Cardiac muscle cell (in vitro differentiated cells and primary cell): Measurements from ENCODE around the gene MRFAP1L1. TPM values are rescaled to one million over a fixed set of nuclear protein-coding genes. Genes with fewer than 3 reads are reported as not detected.

Experiments used
- DNase-seq, 2 donors: peaks; one replicate each; pipeline versions ENCODE4 v3.0.0 to v3.0.0-alpha.2; 2010 to 2017; ENCODE audit warnings: low read depth in 1 of 2, low spot score in 1 of 2
- H3K27ac ChIP-seq: fragments of 200-600 bp; sonication (generic); 2 replicates; pipeline ENCODE4 v1.5.1; 2016
- H3K27me3 ChIP-seq: fragments of 200-600 bp; sonication (generic); 2 replicates; pipeline ENCODE4 v1.6.0; 2016; ENCODE audit warnings: control low read depth
- H3K36me3 ChIP-seq: fragments of 200-600 bp; sonication (generic); 2 replicates; pipeline ENCODE4 v1.5.1; 2016; ENCODE audit warnings: control low read depth
- H3K4me1 ChIP-seq: fragments of 200-600 bp; sonication (generic); 2 replicates; pipeline ENCODE4 v1.8.1; 2017; ENCODE audit warnings: low read depth, mild to moderate bottlenecking, mixed run types
- H3K4me3 ChIP-seq: fragments of 200-600 bp; sonication (generic); 2 replicates; pipeline ENCODE4 v1.5.1; 2016; ENCODE audit warnings: mild to moderate bottlenecking
- H3K9me3 ChIP-seq: fragments of 200-600 bp; sonication (generic); 2 replicates; pipeline ENCODE4 v1.5.1; 2017; ENCODE audit warnings: low read depth, mild to moderate bottlenecking, control low read depth
- CTCF ChIP-seq: IDR thresholded peaks from 2 replicates; pipeline ENCODE4 v1.5.1; 2012; ENCODE audit warnings: low read depth, mild to moderate bottlenecking, low read length
- polyA plus RNA-seq: library from polyadenylated mRNA; unstranded; fragments of >200 nt; fragmentation: Nextera tagmentation; extraction: Ambion mirVana; gene quantifications from 2 replicates; pipeline ENCODE4 v1.2.1, GENCODE V29; 2016
- total RNA-seq: library from RNA; depleted of rRNA; stranded (reverse); fragments of >200 nt; gene quantifications from 2 replicates; pipeline ENCODE4 v1.2.3, GENCODE V29; 2016

Gene MRFAP1L1
- total and polyA plus RNA-seq, 2 experiments from 2014 or later = 73.3 to 112 TPM

- H3K27me3 ChIP-seq = peaks cover 10% of the 10 kb centered on the region
- H3K27ac ChIP-seq = no peak overlapping the region
- no peaks in the 10 kb centered on the region for H3K9me3 ChIP-seq
- DNase-seq = no peak
- TF ChIP-seq CTCF = no peak
- no peaks in the 10 kb centered on the region for H3K36me3 ChIP-seq
- no peak overlapping the region for H3K4me3 ChIP-seq
- no peaks in the 10 kb centered on the region for H3K4me1 ChIP-seq
These were observed 47.1 kb downstream of the MRFAP1L1 start for GRCh38 chr4:6662591-6662990.

- peaks cover 10% of the 10 kb centered on the region for H3K27me3 ChIP-seq
- no peaks in the 10 kb centered on the region for H3K36me3 ChIP-seq
- TF ChIP-seq CTCF = no peak
- H3K4me1 ChIP-seq = no peaks in the 10 kb centered on the region
- peak in 1 of 2 donors; percentile 27 for DNase-seq
- no peaks in the 10 kb centered on the region for H3K9me3 ChIP-seq
- H3K27ac ChIP-seq = no peak overlapping the region
- no peak overlapping the region for H3K4me3 ChIP-seq
These were observed 49.2 kb downstream of the MRFAP1L1 start for GRCh38 chr4:6660430-6660829.

- Histone ChIP-seq H3K27ac (no peak overlapping the region), H3K36me3 (no peaks in the 10 kb centered on the region), H3K27me3 (peaks cover 10% of the 10 kb centered on the region), H3K4me3 (no peak overlapping the region), H3K4me1 (no peaks in the 10 kb centered on the region), H3K9me3 (no peaks in the 10 kb centered on the region)
- TF ChIP-seq CTCF = no peak
- DNase-seq = peak in 1 of 2 donors; percentile 14
These were observed 49.8 kb downstream of the MRFAP1L1 start for GRCh38 chr4:6659897-6660296.

GRCh38 chr4:6658597-6659075, 51.0 kb downstream of the MRFAP1L1 start:
- Histone ChIP-seq H3K27me3 (peaks cover 10% of the 10 kb centered on the region), H3K36me3 (no peaks in the 10 kb centered on the region), H3K27ac (no peak overlapping the region), H3K4me1 (no peaks in the 10 kb centered on the region), H3K4me3 (no peak overlapping the region), H3K9me3 (no peaks in the 10 kb centered on the region)
- DNase-seq = peak in 1 of 2 donors; percentile 72
- TF ChIP-seq CTCF = no peak

GRCh38 chr4:6658209-6658595, 51.5 kb downstream of the MRFAP1L1 start:
- no peak for DNase-seq
- no peak overlapping the region for H3K27ac ChIP-seq
- H3K4me1 ChIP-seq = no peaks in the 10 kb centered on the region
- TF ChIP-seq CTCF = no peak
- H3K36me3 ChIP-seq = no peaks in the 10 kb centered on the region
- peaks cover 10% of the 10 kb centered on the region for H3K27me3 ChIP-seq
- H3K9me3 ChIP-seq = no peaks in the 10 kb centered on the region
- H3K4me3 ChIP-seq = no peak overlapping the region

Other genes starting within 250 kb of the MRFAP1L1 start
- 0.14 TPM in 1 of 2 replicates, not detected in the other for gene PPP2R2C, start 237.3 kb downstream of the MRFAP1L1 start, total RNA-seq
- gene PPP2R2C, start 237.3 kb downstream of the MRFAP1L1 start, polyA plus RNA-seq = not detected in 2 replicates
- gene MAN2B2, start 134.7 kb downstream of the MRFAP1L1 start, total RNA-seq = 8.2 and 10.2 TPM in 2 replicates
- 4.4 and 5.4 TPM in 2 replicates for gene MAN2B2, start 134.7 kb downstream of the MRFAP1L1 start, polyA plus RNA-seq
- gene MRFAP1, start 69.2 kb downstream of the MRFAP1L1 start, total RNA-seq = 262 and 291 TPM in 2 replicates
- 315 and 319 TPM in 2 replicates for gene MRFAP1, start 69.2 kb downstream of the MRFAP1L1 start, polyA plus RNA-seq
- gene S100P, start 16.0 kb downstream of the MRFAP1L1 start, total RNA-seq = not detected in 2 replicates
- gene S100P, start 16.0 kb downstream of the MRFAP1L1 start, polyA plus RNA-seq = not detected in 2 replicates
- 48.9 and 52.1 TPM in 2 replicates for gene BLOC1S4, start 6.3 kb upstream of the MRFAP1L1 start, total RNA-seq
- gene BLOC1S4, start 6.3 kb upstream of the MRFAP1L1 start, polyA plus RNA-seq = 53.5 and 55.5 TPM in 2 replicates
- gene KIAA0232, start 72.9 kb upstream of the MRFAP1L1 start, total RNA-seq = 25.8 and 28.7 TPM in 2 replicates
- gene KIAA0232, start 72.9 kb upstream of the MRFAP1L1 start, polyA plus RNA-seq = 27.4 and 30.0 TPM in 2 replicates
- gene TBC1D14, start 200.0 kb upstream of the MRFAP1L1 start, total RNA-seq = 41.8 and 46.1 TPM in 2 replicates
- 30.5 and 38.9 TPM in 2 replicates for gene TBC1D14, start 200.0 kb upstream of the MRFAP1L1 start, polyA plus RNA-seq